Thymus (tissue), 11 donors: ENCODE data around the gene UBN1. TPM values are rescaled to one million over a fixed set of nuclear protein-coding genes. Genes with fewer than 3 reads are reported as not detected.

Experiments used
- DNase-seq, 9 donors: peaks; one replicate each; pipeline ENCODE4 v3.0.0-alpha.2; 2013; ENCODE audit warnings: low spot score in 9 of 9, low read depth in 6 of 9, missing footprints in 1 of 9
- H3K27ac ChIP-seq, 2 donors: one replicate each; pipeline ENCODE4 v1.5.1; 2013; ENCODE audit warnings: control low read depth in 1 of 2, low read depth in 1 of 2, low read length in 1 of 2, mild to moderate bottlenecking in 1 of 2, moderate library complexity in 1 of 2
- H3K27me3 ChIP-seq, 2 donors: one replicate each; pipeline ENCODE4 v1.5.1; 2013; ENCODE audit warnings: low read length in 1 of 2; ENCODE audit not compliant: control insufficient read depth in 2 of 2, insufficient read depth in 1 of 2
- H3K36me3 ChIP-seq, 2 donors: one replicate each; pipeline ENCODE4 v1.5.1; 2013; ENCODE audit warnings: low read length in 1 of 2, mild to moderate bottlenecking in 1 of 2, moderate library complexity in 1 of 2; ENCODE audit not compliant: control insufficient read depth in 2 of 2, insufficient read depth in 2 of 2
- H3K4me1 ChIP-seq, 2 donors: one replicate each; pipeline ENCODE4 v1.5.1; 2013; ENCODE audit warnings: low read length in 2 of 2; ENCODE audit not compliant: control insufficient read depth in 2 of 2, insufficient read depth in 2 of 2
- H3K4me3 ChIP-seq, 2 donors: one replicate each; pipeline ENCODE4 v1.5.1; 2013; ENCODE audit warnings: low read length in 2 of 2, control low read depth in 1 of 2, mild to moderate bottlenecking in 1 of 2
- H3K9me3 ChIP-seq, 2 donors: one replicate each; pipeline ENCODE4 v1.5.1; 2013; ENCODE audit warnings: low read length in 1 of 2, mild to moderate bottlenecking in 1 of 2; ENCODE audit not compliant: control insufficient read depth in 2 of 2, insufficient read depth in 1 of 2
- WGBS: extraction: QIAGEN DNeasy Blood & Tissue Kit; methylation state at CpG from one replicate; pipeline ENCODE4 v1.1.7; 2013; 5-methylcytosine and 5-hydroxymethylcytosine counted together
- polyA plus RNA-seq: library from polyadenylated mRNA; stranded (reverse); fragments of 200-250 nt; gene quantifications from one replicate; pipeline ENCODE4 v1.2.3, GENCODE V29; 2013
- total RNA-seq: library from RNA; stranded (reverse); fragments of 120-200 nt; gene quantifications from one replicate; pipeline ENCODE4 v1.2.4, GENCODE V29; 2013
- donor health status: healthy.

The UBN1 gene
- total and polyA plus RNA-seq, 2 donors: 9.2 to 12.9 TPM

GRCh38 chr16:4802659-4803287 is 44.5 kb upstream of the UBN1 start:
- Histone ChIP-seq H3K27ac (peak overlapping the region; percentile 57 to 87), H3K27me3 (no peaks in the 10 kb centered on the region), H3K4me3 (peak overlapping the region; percentile 53 to 95), H3K4me1 (peaks cover 7 to 24% of the 10 kb centered on the region in 2 donors), H3K9me3 (peaks cover 0 to 5% of the 10 kb centered on the region in 2 donors), H3K36me3 (peaks cover 20 to 37% of the 10 kb centered on the region in 2 donors)
- WGBS: under 1% methylated on average over 59 of the region's 59 CpGs
- DNase-seq: peak; percentile 64 to 94 (median 83)

GRCh38 chr16:4803401-4803844 is 43.9 kb upstream of the UBN1 start:
- Histone ChIP-seq H3K4me1 (peaks cover 7 to 24% of the 10 kb centered on the region in 2 donors), H3K27me3 (no peaks in the 10 kb centered on the region), H3K9me3 (peaks cover 0 to 5% of the 10 kb centered on the region in 2 donors), H3K4me3 (peak overlapping the region in 1 of 2 donors; percentile 53), H3K36me3 (peaks cover 26 to 41% of the 10 kb centered on the region in 2 donors), H3K27ac (no peak overlapping the region)
- WGBS: 91% methylated on average over 8 of the region's 8 CpGs
- DNase-seq: no peak

DNA sequence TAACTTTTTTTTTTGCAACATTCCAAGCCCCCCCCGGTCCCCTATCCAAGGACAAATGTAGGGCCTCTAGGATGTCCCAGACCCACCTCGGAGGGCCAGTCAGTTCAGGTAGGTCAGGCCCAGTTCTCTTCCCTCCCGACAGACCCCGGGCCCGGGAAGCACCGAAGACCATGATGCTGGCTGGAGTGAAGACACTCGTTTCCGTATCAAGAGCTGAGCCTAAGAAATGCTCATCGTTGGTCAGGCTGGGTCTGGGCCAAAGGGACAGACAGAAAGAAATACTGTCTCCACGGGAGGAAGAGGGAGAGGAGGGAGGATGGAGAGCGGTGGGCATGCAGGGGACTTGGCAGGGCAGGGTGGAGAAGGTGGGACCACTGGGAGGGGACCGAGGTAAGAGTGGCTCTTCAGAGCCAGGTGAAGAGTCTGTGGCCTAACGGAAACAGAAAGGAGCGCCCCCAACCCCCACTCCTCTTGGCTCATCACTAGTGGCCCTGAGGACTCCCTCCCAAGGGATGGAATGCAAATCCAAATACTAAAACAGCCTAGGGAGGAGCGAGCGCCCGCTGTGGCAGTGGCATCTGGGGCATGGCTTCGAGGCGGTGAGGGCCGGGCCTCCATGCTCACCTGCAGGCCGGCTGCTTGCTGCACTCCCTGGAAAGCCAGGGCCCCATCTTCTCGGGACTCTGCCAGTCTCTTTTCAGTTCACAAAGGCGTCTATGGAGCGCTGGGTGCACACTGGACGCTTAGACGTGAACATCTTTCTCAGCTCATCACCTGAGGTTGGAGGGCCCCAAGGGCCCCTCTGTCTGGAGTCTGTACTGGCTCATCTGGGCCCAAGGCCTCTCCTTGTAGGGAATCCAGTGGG is 43.2 kb upstream of the UBN1 start:
- WGBS: 97% methylated on average over 26 of the region's 26 CpGs
- Histone ChIP-seq H3K36me3 (peaks cover 25 to 41% of the 10 kb centered on the region in 2 donors), H3K27me3 (no peaks in the 10 kb centered on the region), H3K27ac (no peak overlapping the region), H3K4me3 (no peak overlapping the region), H3K9me3 (peaks cover 0 to 5% of the 10 kb centered on the region in 2 donors), H3K4me1 (peaks cover 7 to 24% of the 10 kb centered on the region in 2 donors)
- DNase-seq: no peak

- 99% methylated on average over 11 of the region's 11 CpGs for whole genome bisulfite sequencing
- DNase-seq: no peak
- Histone ChIP-seq H3K4me1 (peaks cover 7 to 22% of the 10 kb centered on the region in 2 donors), H3K27ac (no peak overlapping the region), H3K27me3 (no peaks in the 10 kb centered on the region), H3K36me3 (peaks cover 34 to 44% of the 10 kb centered on the region in 2 donors), H3K9me3 (peaks cover 0 to 5% of the 10 kb centered on the region in 2 donors), H3K4me3 (no peak overlapping the region)
Observed at GRCh38 chr16:4805231-4805630, 42.0 kb upstream of the UBN1 start.

DNA sequence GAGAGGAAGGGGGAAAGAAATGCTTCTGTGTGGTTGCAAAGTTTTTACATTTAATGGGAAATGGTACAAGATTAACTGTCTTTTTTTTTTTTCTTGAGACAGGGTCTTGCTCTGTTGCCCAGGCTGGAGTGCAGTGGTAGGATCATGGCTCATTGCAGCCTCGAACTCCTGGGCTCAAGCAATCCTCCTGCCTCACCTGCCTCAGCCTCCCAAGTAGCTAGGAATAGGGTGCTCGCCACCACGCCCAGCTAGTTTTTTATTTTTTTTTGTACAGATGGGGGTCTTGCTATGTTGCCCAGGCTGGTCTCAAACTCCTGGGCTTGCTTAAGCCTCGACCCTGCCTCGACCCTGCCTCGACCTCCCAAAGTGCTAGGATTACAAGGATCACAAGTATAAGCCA is 41.0 kb upstream of the UBN1 start:
- no peaks in the 10 kb centered on the region for H3K27me3 ChIP-seq
- 98% methylated on average over 6 of the region's 6 CpGs for WGBS
- H3K27ac ChIP-seq: no peak overlapping the region
- peaks cover 7 to 12% of the 10 kb centered on the region in 2 donors for H3K4me1 ChIP-seq
- no peaks in the 10 kb centered on the region for H3K9me3 ChIP-seq
- peaks cover 39 to 54% of the 10 kb centered on the region in 2 donors for H3K36me3 ChIP-seq
- no peak for DNase-seq
- H3K4me3 ChIP-seq: no peak overlapping the region

GRCh38 chr16:4811242-4811641 is 36.0 kb upstream of the UBN1 start:
- H3K27ac ChIP-seq: no peak overlapping the region
- 98% methylated on average over 3 of the region's 3 CpGs for WGBS

GRCh38 chr16:4811773-4812172 is 35.5 kb upstream of the UBN1 start:
- Histone ChIP-seq H3K4me3 (no peak overlapping the region), H3K27me3 (no peaks in the 10 kb centered on the region), H3K4me1 (no peaks in the 10 kb centered on the region), H3K27ac (no peak overlapping the region), H3K36me3 (peaks cover 67% of the 10 kb centered on the region in 2 donors), H3K9me3 (no peaks in the 10 kb centered on the region)
- no peak for DNase-seq
- 97% methylated on average over 9 of the region's 9 CpGs for WGBS

More at GRCh38 chr16:4811242-4811641, 36.0 kb upstream of the UBN1 start:
- Histone ChIP-seq H3K4me3 (no peak overlapping the region), H3K9me3 (no peaks in the 10 kb centered on the region), H3K4me1 (no peaks in the 10 kb centered on the region), H3K36me3 (peaks cover 69 to 70% of the 10 kb centered on the region in 2 donors), H3K27me3 (no peaks in the 10 kb centered on the region)
- DNase-seq: no peak

DNA sequence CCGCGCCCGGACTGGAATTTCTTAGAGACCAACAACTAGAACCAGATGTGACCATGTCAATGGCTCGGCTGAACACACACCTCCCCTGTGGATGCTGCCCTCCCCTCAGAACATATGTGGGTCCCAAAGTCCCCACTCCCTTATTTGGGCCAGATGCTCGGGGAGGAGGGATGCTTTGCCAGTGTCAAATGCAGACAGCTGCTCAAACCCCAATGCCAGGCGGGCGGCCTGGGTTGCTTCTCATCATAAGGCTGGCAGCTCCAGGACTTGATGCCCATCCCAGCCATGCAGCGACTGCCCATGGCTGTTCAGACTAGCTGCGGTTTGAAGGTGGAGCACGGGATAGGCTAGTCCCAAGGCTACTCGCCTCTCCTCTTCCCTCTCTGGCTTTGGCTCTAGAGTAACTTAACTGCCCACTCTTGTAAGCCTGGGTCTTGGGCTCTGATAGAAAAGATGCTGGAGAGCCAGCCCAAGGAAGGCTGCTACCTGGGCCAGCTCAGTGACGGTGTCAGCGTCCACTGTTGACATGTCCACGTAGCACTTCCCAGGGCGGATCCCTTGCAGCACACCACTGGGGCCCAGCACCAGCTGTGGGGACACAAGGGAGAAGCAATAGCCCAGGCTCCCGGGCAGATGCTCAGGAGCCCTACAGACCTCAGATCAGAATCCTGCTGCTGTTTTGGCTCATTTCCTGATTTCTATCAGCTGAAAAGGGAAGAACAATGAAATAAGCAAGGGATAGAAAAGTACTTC is 33.9 kb upstream of the UBN1 start:
- Histone ChIP-seq H3K4me3 (no peak overlapping the region), H3K27ac (no peak overlapping the region), H3K9me3 (no peaks in the 10 kb centered on the region), H3K27me3 (no peaks in the 10 kb centered on the region), H3K36me3 (peaks cover 64% of the 10 kb centered on the region in 2 donors), H3K4me1 (no peaks in the 10 kb centered on the region)
- WGBS: 98% methylated on average over 16 of the region's 16 CpGs
- no peak for DNase-seq
